GM12878 (cell line): Measurements from ENCODE around the gene TRPT1. TPM values are rescaled to one million over a fixed set of nuclear protein-coding genes. Genes with fewer than 3 reads are reported as not detected.

Source experiments
- ATAC-seq: fragments of 200-7000 bp; cut with Tn5 transposase; 3 replicates; pipeline ENCODE4 v1.9.1; 2020; ENCODE audit warnings: mild to moderate bottlenecking, moderate library complexity
- BruUV-seq: library from RNA; stranded (reverse); fragments of 400-500 nt; replicated peaks from 2 replicates; lab custom pipeline; 2021; lab: Mats Ljungman, UMichigan
- CTCF ChIA-PET: fragments of 300-600 bp; sonication (Branson Sonifier 250); formaldehyde crosslinking; extraction: SDS; loops from one replicate; lab custom pipeline; 2021; ENCODE audit warnings: inconsistent platforms; lab: Yijun Ruan, JAX
- POLR2A ChIA-PET: fragments of 350-600 bp; formaldehyde crosslinking; extraction: SDS; loops from one replicate; lab custom pipeline; 2021; ENCODE audit warnings: inconsistent platforms; lab: Charles Lee
- RAD21 ChIA-PET: fragments of 300-600 bp; sonication (Branson Sonifier 250); formaldehyde crosslinking; loops from one replicate; lab custom pipeline; 2023; ENCODE audit warnings: antibody characterized with exemption; ENCODE audit not compliant: unreplicated experiment; lab: Charles Lee
- SMC1A ChIA-PET: fragments of 300-600 bp; sonication (Branson Sonifier 250); formaldehyde crosslinking; loops from one replicate; lab custom pipeline; 2023; ENCODE audit not compliant: unreplicated experiment, uncharacterized antibody; lab: Charles Lee
- DNase-seq: peaks from one replicate; pipeline ENCODE4 v3.0.0-alpha.2; 2011; ENCODE audit warnings: low read depth, low spot score
- FAIRE-seq: peaks from 3 replicates; lab custom pipeline; 2011; peaks lifted over from hg19 to GRCh38; lab: Jason Lieb, UNC
- H2AFZ ChIP-seq: 2 replicates; pipeline ENCODE4 v1.6.0; 2011; ENCODE audit warnings: low read depth, low read length, control low read depth; ENCODE audit not compliant: control insufficient read depth
- H3K27ac ChIP-seq: 2 replicates; pipeline ENCODE4 v1.5.1; 2011; ENCODE audit warnings: control low read depth; ENCODE audit not compliant: control insufficient read depth, insufficient read depth
- H3K27me3 ChIP-seq, 2 experiments: replicated peaks in 1 of 2; 2 replicates each; pipeline versions ENCODE4 v1.6.0 to v1.6.1; 2011; ENCODE audit warnings: low read length in 1 of 2; ENCODE audit not compliant: control insufficient read depth in 2 of 2, insufficient read depth in 2 of 2
- H3K36me3 ChIP-seq, 2 experiments: 2 replicates each; pipeline ENCODE4 v1.5.1; 2011; ENCODE audit warnings: low read length in 1 of 2; ENCODE audit not compliant: control insufficient read depth in 2 of 2, insufficient read depth in 2 of 2
- H3K4me1 ChIP-seq: 2 replicates; pipeline ENCODE4 v1.6.1; 2011; ENCODE audit warnings: mild to moderate bottlenecking, low read length, moderate library complexity, mixed read lengths; ENCODE audit not compliant: control insufficient read depth, insufficient read depth
- H3K4me2 ChIP-seq: 2 replicates; pipeline ENCODE4 v1.6.0; 2011; ENCODE audit warnings: control low read depth; ENCODE audit not compliant: control insufficient read depth, insufficient read depth
- H3K4me3 ChIP-seq: fragments of 200-600 bp; sonication (generic); 2 replicates; pipeline ENCODE4 v1.5.1; 2016
- H3K79me2 ChIP-seq: 2 replicates; pipeline ENCODE4 v1.6.0; 2011; ENCODE audit warnings: low read length; ENCODE audit not compliant: control insufficient read depth, insufficient read depth
- H3K9ac ChIP-seq: 2 replicates; pipeline ENCODE4 v1.8.0; 2011; ENCODE audit warnings: low read length, control low read depth, mixed read lengths; ENCODE audit not compliant: control insufficient read depth, insufficient read depth
- H3K9me3 ChIP-seq: replicated peaks from 3 replicates; pipeline ENCODE4 v1.5.1; 2011; ENCODE audit warnings: mild to moderate bottlenecking, low read length; ENCODE audit not compliant: control insufficient read depth, insufficient read depth
- H4K20me1 ChIP-seq: 2 replicates; pipeline ENCODE4 v1.6.0; 2011; ENCODE audit not compliant: control insufficient read depth, insufficient read depth
- BMI1 ChIP-seq: fragments of 450-650 bp; IDR thresholded peaks from 2 replicates; pipeline ENCODE4 v1.6.1; 2016; ENCODE audit warnings: mild to moderate bottlenecking, moderate library complexity, borderline replicate concordance
- CEBPB ChIP-seq, 2 experiments: fragments of 150-350 bp in 1 of 2; IDR thresholded peaks; 2 replicates each; pipeline ENCODE4 v1.6.1; 2012 to 2014; ENCODE audit warnings: low read depth in 2 of 2, low read length in 2 of 2, borderline replicate concordance in 1 of 2, inconsistent platforms in 1 of 2
- CHD2 ChIP-seq: IDR thresholded peaks from 2 replicates; pipeline ENCODE4 v1.6.1; 2011; ENCODE audit warnings: low read depth, low read length, improper control_type of control experiment, borderline replicate concordance
- DPF2 ChIP-seq: fragments of 450-650 bp; IDR thresholded peaks from 2 replicates; pipeline ENCODE4 v1.6.1; 2017; ENCODE audit warnings: mild to moderate bottlenecking
- FOS ChIP-seq: IDR thresholded peaks from 3 replicates; pipeline ENCODE4 v1.6.1; 2011; ENCODE audit warnings: borderline replicate concordance; ENCODE audit not compliant: insufficient read length; ENCODE audit errors: extremely low read depth
- FOXM1 ChIP-seq: IDR thresholded peaks from 2 replicates; pipeline ENCODE4 v1.6.1; 2012; ENCODE audit warnings: low read depth, mild to moderate bottlenecking, inconsistent platforms, low read length, moderate library complexity
- PAX5 ChIP-seq: IDR thresholded peaks from 2 replicates; pipeline ENCODE4 v1.6.1; 2011; ENCODE audit warnings: low read depth, low read length, borderline replicate concordance
- POLR2AphosphoS5 ChIP-seq: IDR thresholded peaks from 2 replicates; pipeline ENCODE4 v1.6.1; 2011; ENCODE audit warnings: mild to moderate bottlenecking, low read length, inconsistent platforms
- RAD51 ChIP-seq: fragments of 450-650 bp; IDR thresholded peaks from 2 replicates; pipeline ENCODE4 v1.6.1; 2016; ENCODE audit warnings: moderate library complexity, mild to moderate bottlenecking, inconsistent platforms
- RCOR1 ChIP-seq: conservative IDR thresholded peaks from 2 replicates; pipeline ENCODE4 v1.6.1; 2012; ENCODE audit warnings: low read depth, low read length, improper control_type of control experiment
- RUNX3 ChIP-seq: IDR thresholded peaks from 2 replicates; pipeline ENCODE4 v1.6.1; 2012; ENCODE audit warnings: low read length, inconsistent platforms
- SREBF1 ChIP-seq: IDR thresholded peaks from 2 replicates; pipeline ENCODE4 v1.6.1; 2012; ENCODE audit warnings: mild to moderate bottlenecking, low read length
- ZNF217 ChIP-seq: fragments of 450-650 bp; IDR thresholded peaks from 2 replicates; pipeline ENCODE4 v1.6.1; 2017; ENCODE audit warnings: antibody characterized with exemption, mild to moderate bottlenecking
- ZZZ3 ChIP-seq: IDR thresholded peaks from 2 replicates; pipeline ENCODE4 v1.6.1; 2011; ENCODE audit warnings: low read depth; ENCODE audit not compliant: control insufficient read depth, insufficient read length
- WGBS: methylation state at CpG from one replicate; pipeline ENCODE4 v1.1.6; 2016; ENCODE audit warnings: low lambda C conversion rate; ENCODE audit not compliant: insufficient replicate concordance, insufficient coverage; ENCODE audit errors: missing lambda C conversion rate; 5-methylcytosine and 5-hydroxymethylcytosine counted together
- in situ Hi-C: fragments of 300-500 bp; cut with MboI; formaldehyde crosslinking; loops from 9 replicates; pipeline ENCODE4 v1.14.3; 2018; ENCODE audit warnings: mixed read lengths
- intact Hi-C: fragments of 100-400 bp; cut with micrococcal nuclease; formaldehyde crosslinking; loops from one replicate; pipeline ENCODE4 v1.14.2; 2022; ENCODE audit not compliant: unreplicated experiment
- polyA plus RNA-seq, 11 experiments: library from polyadenylated mRNA; depleted of rRNA in 4 of 11; unstranded in 6 of 11; stranded (reverse) in 5 of 11; fragments of >200 nt; fragmentation: Nextera tagmentation in 4 of 11; fragmentation: Illumina TruSeq in 1 of 11; extraction: Ambion mirVana in 4 of 11; extraction: Trizol in 1 of 11; gene quantifications; 1 replicate in 1 of 11; 2 replicates in 10 of 11; pipeline versions ENCODE4 v1.2.1 to v1.2.3, GENCODE V29; 2011 to 2016; ENCODE audit warnings: inconsistent platforms in 2 of 11, missing spikeins in 2 of 11, low read depth in 1 of 11
- total RNA-seq, 4 experiments: library from RNA; depleted of rRNA in 3 of 4; stranded (reverse); fragments of >200 nt in 3 of 4; fragmentation: Illumina TruSeq in 1 of 4; extraction: Trizol in 1 of 4; gene quantifications; 2 replicates each; pipeline versions ENCODE4 v1.2.1 to v1.2.3, GENCODE V29; 2013 to 2021
- TF ChIP-seq, protein P1 (sequence below): fragments of 450-650 bp; IDR thresholded peaks from 2 replicates; pipeline ENCODE4 v1.6.1; 2017; ENCODE audit warnings: borderline replicate concordance
- TF ChIP-seq, protein P2 (sequence below): fragments of 450-650 bp; formaldehyde crosslinking; IDR thresholded peaks from 2 replicates; pipeline ENCODE4 v1.5.0; 2022; ENCODE audit warnings: mild to moderate bottlenecking, missing genetic modification characterization
- TF ChIP-seq, protein P3 (sequence below): fragments of 450-650 bp; formaldehyde crosslinking; IDR thresholded peaks from 2 replicates; pipeline ENCODE4 v1.4.0; 2020; ENCODE audit warnings: mild to moderate bottlenecking, moderate library complexity

The TRPT1 gene
- total and polyA plus RNA-seq, 10 of the 15 experiments (the other 5 are each of a cell fraction or from before 2014, with no cell fraction given): 7.1 to 63.0 (median 31.4) TPM

GRCh38 chr11:64261556-64262080 lies 35.6 kb upstream of the TRPT1 start:
- FAIRE-seq: no peak
- Histone ChIP-seq H2AFZ (no peak overlapping the region), H3K27me3 (no peaks in the 10 kb centered on the region), H3K36me3 (peaks cover 0 to 5% of the 10 kb centered on the region in 2 experiments; a peak in 2 of 4 replicates), H3K9me3 (no peaks in the 10 kb centered on the region), H3K4me1 (peaks cover 11% of the 10 kb centered on the region), H3K9ac (no peak overlapping the region), H3K27ac (no peak overlapping the region), H3K79me2 (no peaks in the 10 kb centered on the region), H3K4me3 (no peak overlapping the region), H4K20me1 (no peaks in the 10 kb centered on the region), H3K4me2 (no peak overlapping the region)
- no TSS peak for BruUV-seq
- in situ Hi-C loops (no loop called here), intact Hi-C loops (no loop called here)
- CTCF ChIA-PET: interaction anchor here (1.5 to 2.0 kb wide), 3 partner anchors 10 to 39 kb away, joined by 4 to 9 read pairs (median 5); partner anchors contain the start of gene PLCB3
- RAD21 ChIA-PET: interaction anchor here (0.5 kb wide), 1 partner anchor 48 kb away, joined by 3 read pairs; no protein-coding TSS in a partner anchor
- ATAC-seq: no peak
- no peak for DNase-seq
- WGBS: 86% methylated on average over 18 of the region's 18 CpGs
- POLR2A ChIA-PET: no interaction called here
- SMC1A ChIA-PET: no interaction called here
- no peak for TF ChIP-seq POLR2AphosphoS5
- no peak for TF ChIP-seq FOS
- TF ChIP-seq, protein P1, sequence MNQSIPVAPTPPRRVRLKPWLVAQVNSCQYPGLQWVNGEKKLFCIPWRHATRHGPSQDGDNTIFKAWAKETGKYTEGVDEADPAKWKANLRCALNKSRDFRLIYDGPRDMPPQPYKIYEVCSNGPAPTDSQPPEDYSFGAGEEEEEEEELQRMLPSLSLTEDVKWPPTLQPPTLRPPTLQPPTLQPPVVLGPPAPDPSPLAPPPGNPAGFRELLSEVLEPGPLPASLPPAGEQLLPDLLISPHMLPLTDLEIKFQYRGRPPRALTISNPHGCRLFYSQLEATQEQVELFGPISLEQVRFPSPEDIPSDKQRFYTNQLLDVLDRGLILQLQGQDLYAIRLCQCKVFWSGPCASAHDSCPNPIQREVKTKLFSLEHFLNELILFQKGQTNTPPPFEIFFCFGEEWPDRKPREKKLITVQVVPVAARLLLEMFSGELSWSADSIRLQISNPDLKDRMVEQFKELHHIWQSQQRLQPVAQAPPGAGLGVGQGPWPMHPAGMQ: no peak
- TF ChIP-seq, protein P2, sequence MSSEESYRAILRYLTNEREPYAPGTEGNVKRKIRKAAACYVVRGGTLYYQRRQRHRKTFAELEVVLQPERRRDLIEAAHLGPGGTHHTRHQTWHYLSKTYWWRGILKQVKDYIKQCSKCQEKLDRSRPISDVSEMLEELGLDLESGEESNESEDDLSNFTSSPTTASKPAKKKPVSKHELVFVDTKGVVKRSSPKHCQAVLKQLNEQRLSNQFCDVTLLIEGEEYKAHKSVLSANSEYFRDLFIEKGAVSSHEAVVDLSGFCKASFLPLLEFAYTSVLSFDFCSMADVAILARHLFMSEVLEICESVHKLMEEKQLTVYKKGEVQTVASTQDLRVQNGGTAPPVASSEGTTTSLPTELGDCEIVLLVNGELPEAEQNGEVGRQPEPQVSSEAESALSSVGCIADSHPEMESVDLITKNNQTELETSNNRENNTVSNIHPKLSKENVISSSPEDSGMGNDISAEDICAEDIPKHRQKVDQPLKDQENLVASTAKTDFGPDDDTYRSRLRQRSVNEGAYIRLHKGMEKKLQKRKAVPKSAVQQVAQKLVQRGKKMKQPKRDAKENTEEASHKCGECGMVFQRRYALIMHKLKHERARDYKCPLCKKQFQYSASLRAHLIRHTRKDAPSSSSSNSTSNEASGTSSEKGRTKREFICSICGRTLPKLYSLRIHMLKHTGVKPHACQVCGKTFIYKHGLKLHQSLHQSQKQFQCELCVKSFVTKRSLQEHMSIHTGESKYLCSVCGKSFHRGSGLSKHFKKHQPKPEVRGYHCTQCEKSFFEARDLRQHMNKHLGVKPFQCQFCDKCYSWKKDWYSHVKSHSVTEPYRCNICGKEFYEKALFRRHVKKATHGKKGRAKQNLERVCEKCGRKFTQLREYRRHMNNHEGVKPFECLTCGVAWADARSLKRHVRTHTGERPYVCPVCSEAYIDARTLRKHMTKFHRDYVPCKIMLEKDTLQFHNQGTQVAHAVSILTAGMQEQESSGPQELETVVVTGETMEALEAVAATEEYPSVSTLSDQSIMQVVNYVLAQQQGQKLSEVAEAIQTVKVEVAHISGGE: no peak
- no peak for TF ChIP-seq BMI1
- no peak for TF ChIP-seq FOXM1
- TF ChIP-seq, protein P3, sequence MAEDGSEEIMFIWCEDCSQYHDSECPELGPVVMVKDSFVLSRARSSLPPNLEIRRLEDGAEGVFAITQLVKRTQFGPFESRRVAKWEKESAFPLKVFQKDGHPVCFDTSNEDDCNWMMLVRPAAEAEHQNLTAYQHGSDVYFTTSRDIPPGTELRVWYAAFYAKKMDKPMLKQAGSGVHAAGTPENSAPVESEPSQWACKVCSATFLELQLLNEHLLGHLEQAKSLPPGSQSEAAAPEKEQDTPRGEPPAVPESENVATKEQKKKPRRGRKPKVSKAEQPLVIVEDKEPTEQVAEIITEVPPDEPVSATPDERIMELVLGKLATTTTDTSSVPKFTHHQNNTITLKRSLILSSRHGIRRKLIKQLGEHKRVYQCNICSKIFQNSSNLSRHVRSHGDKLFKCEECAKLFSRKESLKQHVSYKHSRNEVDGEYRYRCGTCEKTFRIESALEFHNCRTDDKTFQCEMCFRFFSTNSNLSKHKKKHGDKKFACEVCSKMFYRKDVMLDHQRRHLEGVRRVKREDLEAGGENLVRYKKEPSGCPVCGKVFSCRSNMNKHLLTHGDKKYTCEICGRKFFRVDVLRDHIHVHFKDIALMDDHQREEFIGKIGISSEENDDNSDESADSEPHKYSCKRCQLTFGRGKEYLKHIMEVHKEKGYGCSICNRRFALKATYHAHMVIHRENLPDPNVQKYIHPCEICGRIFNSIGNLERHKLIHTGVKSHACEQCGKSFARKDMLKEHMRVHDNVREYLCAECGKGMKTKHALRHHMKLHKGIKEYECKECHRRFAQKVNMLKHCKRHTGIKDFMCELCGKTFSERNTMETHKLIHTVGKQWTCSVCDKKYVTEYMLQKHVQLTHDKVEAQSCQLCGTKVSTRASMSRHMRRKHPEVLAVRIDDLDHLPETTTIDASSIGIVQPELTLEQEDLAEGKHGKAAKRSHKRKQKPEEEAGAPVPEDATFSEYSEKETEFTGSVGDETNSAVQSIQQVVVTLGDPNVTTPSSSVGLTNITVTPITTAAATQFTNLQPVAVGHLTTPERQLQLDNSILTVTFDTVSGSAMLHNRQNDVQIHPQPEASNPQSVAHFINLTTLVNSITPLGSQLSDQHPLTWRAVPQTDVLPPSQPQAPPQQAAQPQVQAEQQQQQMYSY: no peak
- no peak for TF ChIP-seq RAD51
- no peak for TF ChIP-seq CHD2
- TF ChIP-seq CEBPB (IDR thresholded peaks at IDR 0.05; ENCODE audit: borderline replicate concordance in 1 of 2, low read depth in 2 of 2, low read length in 2 of 2): no peak
- no peak for TF ChIP-seq DPF2
- no peak for TF ChIP-seq SREBF1
- no peak for TF ChIP-seq PAX5
- TF ChIP-seq RCOR1: no peak
- TF ChIP-seq ZZZ3: no peak
- TF ChIP-seq RUNX3: no peak
- no peak for TF ChIP-seq ZNF217
